Psoas muscle (tissue), 8 donors: ENCODE measurements around the gene GLI1. TPM values are rescaled to one million over a fixed set of nuclear protein-coding genes. Genes with fewer than 3 reads are reported as not detected.

Experiments used
- ATAC-seq, 4 donors: fragments of 200-7000 bp; cut with Tn5 transposase; one replicate each; pipeline ENCODE4 v1.9.1; 2020; ENCODE audit warnings: moderate library complexity in 3 of 4, mild to moderate bottlenecking in 2 of 4
- DNase-seq, 2 donors: peaks; one replicate each; pipeline ENCODE4 v3.0.0-alpha.2; 2020
- H3K27ac ChIP-seq: fragments of 200-600 bp; one replicate; pipeline ENCODE4 v1.8.0; 2022
- H3K27me3 ChIP-seq, 3 donors: fragments of 200-600 bp in 1 of 3; one replicate each; pipeline versions ENCODE4 v1.6.1 to v1.8.0; 2013 to 2022; ENCODE audit warnings: low read length in 2 of 3, mild to moderate bottlenecking in 2 of 3, moderate library complexity in 1 of 3; ENCODE audit not compliant: insufficient read depth in 3 of 3
- H3K36me3 ChIP-seq, 2 donors: fragments of 200-600 bp in 1 of 2; one replicate each; pipeline versions ENCODE4 v1.6.1 to v1.8.0; 2013 to 2022; ENCODE audit warnings: low read depth in 1 of 2, mild to moderate bottlenecking in 1 of 2, moderate library complexity in 1 of 2; ENCODE audit not compliant: insufficient read depth in 1 of 2
- H3K4me1 ChIP-seq: fragments of 200-600 bp; one replicate; pipeline ENCODE4 v1.8.0; 2022
- H3K4me3 ChIP-seq: fragments of 200-600 bp; one replicate; pipeline ENCODE4 v1.8.0; 2022; ENCODE audit warnings: mild to moderate bottlenecking
- H3K9me3 ChIP-seq: fragments of 200-600 bp; one replicate; pipeline ENCODE4 v1.8.0; 2022
- CTCF ChIP-seq: fragments of 200-600 bp; IDR thresholded peaks from one replicate; pipeline ENCODE4 v1.8.0; 2022; ENCODE audit warnings: antibody characterized with exemption
- WGBS, 3 donors: extraction: QIAGEN DNeasy Blood & Tissue Kit; methylation state at CpG; one replicate each; pipeline versions ENCODE4 v1.1.6 to v1.1.7; 2013; 5-methylcytosine and 5-hydroxymethylcytosine counted together
- intact Hi-C, 2 donors: fragments of 100-400 bp; cut with DNase I; formaldehyde crosslinking; loops; one replicate each; pipeline versions ENCODE4 v1.11.0 to v1.14.2; 2022
- polyA plus RNA-seq, 3 donors: library from polyadenylated mRNA; stranded (reverse); fragments of 200-250 nt; gene quantifications; one replicate each; pipeline ENCODE4 v1.2.3, GENCODE V29; 2013
- total RNA-seq, 4 donors: library from RNA; stranded (reverse); fragmentation: NEBNext Ultra II Directional in 2 of 4; extraction: Animal tissue kit (Norgen Biotek cat#: 25700) in 2 of 4; gene quantifications; one replicate each; pipeline versions ENCODE4 v1.2.1 to v1.2.4, GENCODE V29; 2021 to 2023
- donor health status: healthy with polysubstance abuse.
- donor health status: DM: no; HTN: no; CAD: no; lungs with moderate emphysema.
- donor health status: Bipolar disorder and iron deficiency.
- donor health status: healthy.
- donor health status: DM: yes; HTN: yes; CAD: no.
- donor health status: DM: no; HTN: no; CAD: no.
- donor health status: DM: no; HTN: no; CAD: no.
- donor health status: DM: yes; HTN: yes; CAD: no.

The GLI1 gene
- total and polyA plus RNA-seq, 7 donors, result 0.07 to 0.86 (median 0.29) TPM; not detected in 1

DNA sequence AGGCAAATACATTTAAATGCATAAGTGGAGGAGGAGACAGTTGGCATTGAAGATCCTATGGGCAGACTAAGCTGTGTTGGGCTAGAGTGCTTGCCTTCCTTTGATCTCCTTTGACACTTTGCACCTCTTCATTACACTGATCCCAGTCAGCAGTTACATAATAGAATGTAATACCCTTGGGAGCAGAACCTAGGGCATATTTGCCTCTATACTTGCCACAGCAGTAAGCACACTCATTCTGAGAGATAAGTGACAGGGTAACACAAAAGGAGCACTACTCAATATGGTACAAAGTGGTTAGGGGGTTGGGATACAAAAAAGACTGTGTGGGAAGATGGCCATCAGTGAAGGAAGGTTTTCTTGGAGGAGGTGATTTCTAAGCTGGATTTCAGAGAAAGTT lies 37.2 kb downstream of the GLI1 start:
- peaks cover 19 to 68% of the 10 kb centered on the region in 2 donors for H3K36me3 ChIP-seq
- no peak for TF ChIP-seq CTCF
- no peaks in the 10 kb centered on the region for H3K9me3 ChIP-seq
- no peaks in the 10 kb centered on the region for H3K4me1 ChIP-seq
- H3K4me3 ChIP-seq, result no peak overlapping the region
- ATAC-seq (no peak), DNase-seq (no peak)
- H3K27ac ChIP-seq, result no peak overlapping the region
- intact Hi-C loops, result no loop called here
- no peaks in the 10 kb centered on the region for H3K27me3 ChIP-seq

DNA sequence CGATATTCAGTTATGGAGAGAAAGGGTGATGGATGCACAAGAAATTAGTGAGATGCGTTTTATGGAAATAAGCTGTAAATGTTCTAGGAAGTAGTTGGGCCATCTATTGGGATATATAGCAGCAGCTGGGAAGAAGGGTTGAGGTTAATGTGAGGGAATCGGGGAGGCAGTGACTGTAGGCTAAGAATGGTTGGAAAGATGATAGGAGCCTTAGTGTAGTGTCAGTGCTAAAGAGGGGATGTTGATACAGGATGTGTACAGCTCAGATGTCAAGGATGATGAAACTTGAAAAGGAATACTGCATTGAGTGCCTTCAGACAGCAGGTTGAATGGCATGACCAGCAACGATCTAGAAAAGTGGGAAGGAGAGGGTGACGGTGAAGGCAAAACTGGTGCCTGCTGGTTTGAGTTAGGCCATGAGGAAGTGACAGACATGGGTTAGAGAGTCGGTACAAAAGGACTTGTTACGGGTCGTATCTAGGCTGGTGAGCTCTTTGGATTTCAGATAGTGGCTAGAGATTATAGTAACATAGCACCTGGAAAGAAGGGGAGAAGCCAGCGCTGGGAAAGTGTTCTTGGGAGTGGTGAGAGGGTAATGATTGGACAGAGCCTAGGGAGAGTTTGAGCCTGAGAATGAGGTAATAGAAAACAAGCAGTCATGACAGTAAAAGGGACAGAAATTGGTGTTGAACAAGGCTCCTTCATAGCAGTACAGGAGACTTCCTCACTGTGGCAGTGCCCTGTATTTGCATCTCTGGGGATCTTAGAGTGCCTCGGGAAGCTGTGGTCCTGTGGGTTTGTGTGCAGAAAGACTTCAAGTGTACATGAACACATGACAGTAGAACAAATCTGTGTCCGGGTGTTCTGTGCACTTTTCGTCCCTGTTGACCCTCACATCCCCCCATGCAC lies 37.9 kb downstream of the GLI1 start:
- Histone ChIP-seq H3K4me3 (no peak overlapping the region), H3K9me3 (no peaks in the 10 kb centered on the region), H3K36me3 (peaks cover 23 to 72% of the 10 kb centered on the region in 2 donors), H3K27ac (no peak overlapping the region), H3K4me1 (no peaks in the 10 kb centered on the region), H3K27me3 (no peaks in the 10 kb centered on the region)
- 83 to 95% (median 92%) methylated on average over 12 of the region's 12 CpGs for whole genome bisulfite sequencing, 3 donors
- intact Hi-C loops, result no loop called here
- TF ChIP-seq CTCF, result no peak
- DNase-seq (no peak), ATAC-seq (peak in 2 of 4 donors; percentile 14 to 42)

DNA sequence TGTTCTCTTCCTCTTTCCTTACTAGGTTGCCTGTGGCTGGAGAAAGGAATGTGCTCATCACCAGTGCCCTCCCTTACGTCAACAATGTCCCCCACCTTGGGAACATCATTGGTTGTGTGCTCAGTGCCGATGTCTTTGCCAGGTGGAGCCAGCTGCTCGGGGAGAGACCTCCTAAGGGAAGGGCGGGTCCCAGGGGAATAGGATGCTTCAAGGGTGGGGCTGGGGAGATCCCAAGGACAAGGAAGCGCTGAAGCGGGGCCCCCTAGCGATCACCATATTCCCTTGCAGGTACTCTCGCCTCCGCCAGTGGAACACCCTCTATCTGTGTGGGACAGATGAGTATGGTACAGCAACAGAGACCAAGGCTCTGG lies 38.5 kb downstream of the GLI1 start:
- DNase-seq (no peak), ATAC-seq (no peak)
- Histone ChIP-seq H3K4me3 (no peak overlapping the region), H3K4me1 (no peaks in the 10 kb centered on the region), H3K27me3 (no peaks in the 10 kb centered on the region), H3K36me3 (peaks cover 18 to 74% of the 10 kb centered on the region in 2 donors), H3K9me3 (no peaks in the 10 kb centered on the region), H3K27ac (no peak overlapping the region)
- intact Hi-C loops, result no loop called here
- WGBS, 3 donors, result 79 to 84% (median 81%) methylated on average over 9 of the region's 9 CpGs
- TF ChIP-seq CTCF, result no peak

DNA sequence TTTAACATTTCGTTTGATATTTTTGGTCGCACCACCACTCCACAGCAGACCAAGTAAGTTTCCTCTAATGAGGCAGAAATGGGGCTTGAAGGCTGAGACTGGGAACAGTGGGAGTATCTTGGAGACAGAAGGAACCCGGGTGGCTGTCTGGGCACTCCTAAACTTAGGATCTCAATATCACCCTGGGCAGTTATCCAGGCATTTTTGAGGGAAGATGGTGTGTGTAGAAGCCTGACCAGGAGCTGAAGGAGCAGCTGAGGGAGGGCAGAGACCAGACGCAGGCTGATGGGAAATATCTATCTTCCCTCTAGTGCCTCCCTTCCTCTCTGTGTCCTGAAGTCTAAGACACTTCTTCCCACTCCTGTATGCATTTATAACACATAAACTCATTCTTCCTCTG lies 39.0 kb downstream of the GLI1 start:
- no peaks in the 10 kb centered on the region for H3K4me1 ChIP-seq
- no peaks in the 10 kb centered on the region for H3K9me3 ChIP-seq

More for the DNA sequence above, 39.0 kb downstream of the GLI1 start:
- peaks cover 18 to 79% of the 10 kb centered on the region in 2 donors for H3K36me3 ChIP-seq
- H3K27me3 ChIP-seq, result no peaks in the 10 kb centered on the region
- ATAC-seq (no peak), DNase-seq (no peak)
- H3K27ac ChIP-seq, result no peak overlapping the region
- TF ChIP-seq CTCF, result no peak
- intact Hi-C loops, result no loop called here
- no peak overlapping the region for H3K4me3 ChIP-seq
- WGBS, 3 donors, result 93 to 98% (median 93%) methylated on average over 4 of the region's 4 CpGs
